Urothelium cell line (cell line): ENCODE data around the gene ELMO1.

Source experiments
- DNase-seq: peaks from one replicate; pipeline ENCODE4 v3.0.0; 2011; ENCODE audit warnings: low spot score, mixed read lengths
- FAIRE-seq: peaks from 2 replicates; lab custom pipeline; 2011; peaks lifted over from hg19 to GRCh38; lab: Jason Lieb, UNC

The ELMO1 gene

GRCh38 chr7:37079420-37079819 is 369.2 kb downstream of the ELMO1 start:
- DNase-seq: no peak
- FAIRE-seq: peak; percentile 71

- FAIRE-seq (no peak), DNase-seq (no peak)
Observed at GRCh38 chr7:37076668-37077067, 372.0 kb downstream of the ELMO1 start.

GRCh38 chr7:37074370-37074769 is 374.3 kb downstream of the ELMO1 start:
- DNase-seq (no peak), FAIRE-seq (no peak)

GRCh38 chr7:37071124-37071523 is 377.5 kb downstream of the ELMO1 start:
- DNase-seq (no peak), FAIRE-seq (no peak)

GRCh38 chr7:37070471-37070870 is 378.2 kb downstream of the ELMO1 start:
- FAIRE-seq: no peak
- no peak for DNase-seq

GRCh38 chr7:37070031-37070430 is 378.6 kb downstream of the ELMO1 start:
- FAIRE-seq: no peak
- no peak for DNase-seq

- DNase-seq (no peak), FAIRE-seq (no peak)
Observed at GRCh38 chr7:37069336-37069735, 379.3 kb downstream of the ELMO1 start.

GRCh38 chr7:37068902-37069301 is 379.8 kb downstream of the ELMO1 start:
- no peak for DNase-seq
- FAIRE-seq: no peak

GRCh38 chr7:37068038-37068437 is 380.6 kb downstream of the ELMO1 start:
- peak; percentile 53 for FAIRE-seq
- DNase-seq: no peak

- FAIRE-seq (peak; percentile 9), DNase-seq (no peak)
Observed at GRCh38 chr7:37065779-37066271, 382.8 kb downstream of the ELMO1 start.

GRCh38 chr7:37062560-37062859 is 386.2 kb downstream of the ELMO1 start:
- DNase-seq (no peak), FAIRE-seq (no peak)

GRCh38 chr7:37061849-37062559 is 386.7 kb downstream of the ELMO1 start:
- no peak for FAIRE-seq
- DNase-seq: no peak

GRCh38 chr7:37056234-37056912 is 392.3 kb downstream of the ELMO1 start:
- DNase-seq (no peak), FAIRE-seq (no peak)

GRCh38 chr7:37054624-37055241 is 393.9 kb downstream of the ELMO1 start:
- DNase-seq (no peak), FAIRE-seq (no peak)

- FAIRE-seq: no peak
- DNase-seq: peak; percentile 60
Observed at GRCh38 chr7:37052705-37053104, 396.0 kb downstream of the ELMO1 start.

- FAIRE-seq (no peak), DNase-seq (no peak)
Observed at GRCh38 chr7:37050801-37051200, 397.9 kb downstream of the ELMO1 start.

- no peak for FAIRE-seq
Observed at GRCh38 chr7:37048674-37049073, 400.0 kb downstream of the ELMO1 start.

GRCh38 chr7:37047260-37047659 is 401.4 kb downstream of the ELMO1 start:
- FAIRE-seq (peak; percentile 78), DNase-seq (no peak)

More at GRCh38 chr7:37048674-37049073, 400.0 kb downstream of the ELMO1 start:
- no peak for DNase-seq

GRCh38 chr7:37046531-37047079 is 402.1 kb downstream of the ELMO1 start:
- FAIRE-seq (no peak), DNase-seq (no peak)

GRCh38 chr7:37045681-37046179 is 402.9 kb downstream of the ELMO1 start:
- DNase-seq (no peak), FAIRE-seq (no peak)

- no peak for DNase-seq
- FAIRE-seq: no peak
Observed at GRCh38 chr7:37041461-37041860, 407.2 kb downstream of the ELMO1 start.

- FAIRE-seq (no peak), DNase-seq (no peak)
Observed at GRCh38 chr7:37040330-37040729, 408.3 kb downstream of the ELMO1 start.
